Dermis microvascular lymphatic vessel endothelial cell (primary cell): Measurements from ENCODE around the gene PPP2R5A. TPM values are rescaled to one million over a fixed set of nuclear protein-coding genes. Genes with fewer than 3 reads are reported as not detected.

Experiments
- DNase-seq, 2 donors: peaks; one replicate each; pipeline versions ENCODE4 v3.0.0 to v3.0.0-alpha.2; 2010; ENCODE audit warnings: low read depth in 2 of 2
- total RNA-seq: library from RNA; depleted of rRNA; stranded (reverse); fragments of >200 nt; gene quantifications from 2 replicates; pipeline ENCODE4 v1.2.1, GENCODE V29; 2014

Gene PPP2R5A
- 29.5 and 30.6 TPM in 2 replicates for total RNA-seq

GRCh38 chr1:212284744-212285684, at the start of gene PPP2R5A:
TSS of gene PPP2R5A (plus strand) at chr1:212285410. CDS start at chr1:212286111, 701 bp downstream.
- DNase-seq = peak; percentile 98 to 100

- DNase-seq = no peak
These were observed 49.4 kb upstream of the PPP2R5A start for GRCh38 chr1:212235857-212236256.

DNA sequence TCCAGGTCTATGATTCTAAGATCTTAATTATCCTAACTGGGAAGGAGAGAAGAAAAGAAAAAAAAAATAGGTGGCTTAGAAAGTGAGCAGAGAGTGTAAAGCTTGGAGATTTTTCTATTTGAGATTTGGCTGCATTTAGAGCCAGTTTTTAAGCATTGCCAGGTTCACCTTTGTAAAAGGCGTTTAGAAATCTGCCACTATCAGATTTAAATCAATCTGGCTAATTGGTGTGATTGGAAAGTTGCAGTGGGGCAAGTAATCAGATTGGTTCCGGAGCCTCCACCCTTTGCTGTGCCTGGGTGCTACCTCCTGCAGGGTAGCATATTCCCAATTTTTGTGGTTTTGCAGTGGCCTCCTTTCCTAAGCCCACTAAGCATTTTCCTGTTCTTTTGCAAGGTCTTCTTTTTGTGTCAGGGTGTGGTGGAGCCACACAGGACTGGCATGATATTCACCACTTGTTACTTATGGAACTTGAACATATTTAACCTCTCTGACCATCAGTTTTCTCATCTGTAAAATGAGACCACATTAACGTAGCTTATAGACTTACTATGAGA, 48.5 kb upstream of the PPP2R5A start:
- no peak for DNase-seq

DNA sequence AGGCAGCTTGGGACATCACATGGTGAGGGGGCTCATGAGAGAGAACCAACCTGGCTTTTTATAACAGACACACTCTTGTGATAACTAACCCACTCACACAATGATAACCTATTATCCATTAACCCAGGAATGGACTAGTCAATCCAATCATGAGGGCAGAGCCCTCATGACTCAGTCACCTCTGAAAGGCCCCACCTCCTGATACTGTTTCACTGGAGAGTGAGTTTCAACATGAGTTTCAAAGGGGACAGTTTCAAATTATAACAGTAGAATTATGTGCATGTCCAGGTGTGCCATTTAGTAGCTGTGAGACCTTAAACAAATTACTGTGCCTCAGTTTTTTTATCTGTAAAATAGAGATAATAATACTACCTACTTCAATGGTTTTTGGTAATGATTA, 47.6 kb upstream of the PPP2R5A start:
- no peak for DNase-seq

- DNase-seq = no peak
These were observed 46.7 kb upstream of the PPP2R5A start for GRCh38 chr1:212238552-212238951.

- no peak for DNase-seq
These were observed 43.7 kb upstream of the PPP2R5A start for GRCh38 chr1:212241501-212241900.

DNA sequence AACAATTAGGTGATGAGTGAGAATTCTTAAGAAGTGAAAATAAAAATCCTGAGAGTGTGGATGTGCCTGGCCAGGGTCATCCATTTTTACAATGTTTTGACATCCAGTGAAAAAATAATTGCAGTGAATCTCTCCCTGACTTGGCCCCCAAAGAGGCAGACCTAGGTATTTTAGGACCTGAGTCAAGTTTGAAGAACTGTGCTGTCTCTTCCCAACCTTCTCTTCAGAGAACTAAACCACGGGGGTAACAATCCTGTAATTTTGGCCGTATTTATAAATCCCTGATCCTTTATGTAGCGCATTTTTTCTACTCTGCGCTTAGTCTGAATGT, 43.3 kb upstream of the PPP2R5A start:
- DNase-seq = no peak

- peak; percentile 75 to 80 for DNase-seq
These were observed 42.8 kb upstream of the PPP2R5A start for GRCh38 chr1:212242288-212242984.

GRCh38 chr1:212242985-212243308, 42.3 kb upstream of the PPP2R5A start:
- no peak for DNase-seq

DNA sequence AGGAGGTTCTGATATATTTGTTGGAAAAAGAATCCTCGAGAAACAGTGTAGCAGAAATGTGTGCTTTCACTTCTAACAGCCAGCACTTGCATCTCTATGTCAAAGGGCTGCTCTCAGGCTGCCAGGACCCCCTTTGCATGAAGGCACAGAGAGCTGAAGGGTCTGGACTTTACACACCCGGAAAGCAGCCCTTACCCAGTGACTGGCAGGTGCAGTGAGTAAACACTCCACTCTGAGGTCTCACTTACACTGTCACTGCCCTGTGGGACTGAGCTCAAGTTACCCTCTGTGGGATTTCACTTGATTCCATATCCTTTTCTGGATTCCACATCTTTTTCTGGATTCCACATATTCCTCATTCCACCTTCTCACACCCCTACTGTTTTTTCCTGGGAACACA, 40.8 kb upstream of the PPP2R5A start:
- DNase-seq = no peak

DNA sequence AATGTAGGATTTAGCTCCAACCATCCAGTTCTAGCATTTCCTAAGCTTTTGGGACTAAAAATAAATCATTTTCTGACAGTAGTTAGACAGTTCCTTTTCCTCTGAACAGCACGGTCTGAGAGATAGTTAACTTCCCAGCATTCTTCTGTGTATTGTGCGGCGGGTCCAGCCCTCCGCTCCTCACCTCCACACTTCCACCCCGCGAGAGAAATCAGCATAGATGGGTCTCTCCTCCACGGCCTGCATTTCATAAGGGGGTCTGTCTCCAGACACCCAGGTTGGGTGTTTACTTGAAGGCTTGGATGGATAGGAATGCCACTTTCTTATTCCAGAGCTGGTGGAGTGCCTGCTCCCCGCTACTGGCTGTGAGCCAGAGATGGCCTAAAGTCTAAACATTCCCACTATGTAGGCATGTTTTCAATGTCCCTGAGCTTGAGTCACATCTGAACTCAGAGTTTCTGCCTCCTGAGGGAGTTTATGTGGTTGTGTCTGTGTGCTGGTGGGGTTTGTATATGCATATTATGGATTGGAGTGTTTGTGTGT, 38.0 kb upstream of the PPP2R5A start:
- peak in 1 of 2 donors; percentile 76 for DNase-seq

DNA sequence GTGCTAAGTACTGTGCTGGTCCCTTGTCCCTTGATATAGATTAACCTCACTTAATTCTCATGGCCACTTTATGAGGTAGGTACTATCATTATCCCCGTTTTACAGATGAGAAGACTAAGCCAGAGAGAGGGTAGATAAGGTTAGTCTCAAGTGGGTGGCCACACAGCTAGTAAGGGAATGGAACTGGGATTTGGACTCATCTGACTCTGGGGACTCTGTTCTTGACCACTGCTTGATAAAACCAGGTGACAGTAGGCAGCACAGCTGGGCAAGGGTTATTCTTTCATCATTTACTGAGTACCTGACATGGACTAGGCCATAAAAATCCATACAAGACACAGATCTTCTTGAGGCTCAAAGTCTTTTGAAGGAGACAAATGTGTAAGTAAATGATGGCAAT, 37.2 kb upstream of the PPP2R5A start:
- DNase-seq = no peak

- DNase-seq = peak in 1 of 2 donors; percentile 40
These were observed 30.3 kb upstream of the PPP2R5A start for GRCh38 chr1:212254853-212255363.

- no peak for DNase-seq
These were observed 29.4 kb upstream of the PPP2R5A start for GRCh38 chr1:212255705-212256307.

- DNase-seq = no peak
These were observed 28.8 kb upstream of the PPP2R5A start for GRCh38 chr1:212256369-212256768.

DNA sequence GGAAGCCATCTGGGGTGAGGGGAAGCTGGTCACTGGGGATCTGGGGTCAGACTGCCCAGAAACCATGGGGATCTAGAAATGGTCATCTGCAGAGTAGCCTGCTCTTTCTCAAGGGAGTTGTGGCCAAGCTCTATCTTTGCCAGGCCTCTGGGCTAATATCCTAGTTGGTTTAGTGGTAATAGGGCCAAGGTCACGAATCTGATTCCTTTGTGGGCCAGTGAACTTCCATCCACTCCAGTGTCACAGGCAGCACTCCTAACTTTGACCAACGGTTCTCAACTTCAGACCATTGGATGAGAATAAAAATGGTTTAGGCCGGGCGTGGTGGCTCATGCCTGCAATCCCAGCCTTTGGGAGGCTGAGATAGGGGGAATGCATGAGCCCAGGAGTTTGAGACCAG, 28.1 kb upstream of the PPP2R5A start:
- DNase-seq = no peak

DNA sequence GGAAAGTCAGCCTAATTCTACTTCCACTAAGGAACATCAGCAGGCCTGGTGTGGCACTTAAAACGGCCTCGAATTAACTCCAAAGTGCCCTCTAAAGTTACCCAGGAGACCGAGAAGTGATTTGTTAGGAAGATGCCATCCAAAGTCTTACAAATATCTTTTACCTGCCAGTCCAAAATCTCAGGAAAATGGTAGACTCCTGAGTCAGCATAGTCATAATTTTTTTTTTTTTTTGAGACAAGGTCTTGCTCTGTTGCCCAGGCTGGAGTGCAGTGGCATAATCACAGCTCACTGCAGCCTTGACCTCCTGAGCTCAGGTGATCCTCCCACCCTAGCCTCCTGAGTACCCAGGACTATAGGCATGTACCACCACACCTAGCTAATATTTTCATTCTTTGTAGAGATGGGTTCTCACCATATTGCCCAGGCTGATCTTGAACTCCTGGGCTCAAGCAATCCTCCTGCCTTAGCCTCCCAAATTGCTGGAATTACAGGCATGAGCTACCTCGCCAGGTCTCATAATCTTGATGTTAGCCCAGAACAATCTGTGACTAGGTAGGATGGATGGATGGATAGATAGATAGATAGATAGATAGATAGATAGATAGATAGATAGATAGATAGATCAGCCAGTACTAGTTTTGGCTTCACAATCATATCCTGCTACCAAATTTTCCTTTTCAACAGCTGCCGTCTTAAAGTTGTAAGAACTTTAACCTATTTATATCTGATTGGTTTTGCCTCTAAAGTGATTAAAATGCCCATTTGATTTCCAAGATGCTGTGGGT, 25.3 kb upstream of the PPP2R5A start:
- DNase-seq = no peak

DNA sequence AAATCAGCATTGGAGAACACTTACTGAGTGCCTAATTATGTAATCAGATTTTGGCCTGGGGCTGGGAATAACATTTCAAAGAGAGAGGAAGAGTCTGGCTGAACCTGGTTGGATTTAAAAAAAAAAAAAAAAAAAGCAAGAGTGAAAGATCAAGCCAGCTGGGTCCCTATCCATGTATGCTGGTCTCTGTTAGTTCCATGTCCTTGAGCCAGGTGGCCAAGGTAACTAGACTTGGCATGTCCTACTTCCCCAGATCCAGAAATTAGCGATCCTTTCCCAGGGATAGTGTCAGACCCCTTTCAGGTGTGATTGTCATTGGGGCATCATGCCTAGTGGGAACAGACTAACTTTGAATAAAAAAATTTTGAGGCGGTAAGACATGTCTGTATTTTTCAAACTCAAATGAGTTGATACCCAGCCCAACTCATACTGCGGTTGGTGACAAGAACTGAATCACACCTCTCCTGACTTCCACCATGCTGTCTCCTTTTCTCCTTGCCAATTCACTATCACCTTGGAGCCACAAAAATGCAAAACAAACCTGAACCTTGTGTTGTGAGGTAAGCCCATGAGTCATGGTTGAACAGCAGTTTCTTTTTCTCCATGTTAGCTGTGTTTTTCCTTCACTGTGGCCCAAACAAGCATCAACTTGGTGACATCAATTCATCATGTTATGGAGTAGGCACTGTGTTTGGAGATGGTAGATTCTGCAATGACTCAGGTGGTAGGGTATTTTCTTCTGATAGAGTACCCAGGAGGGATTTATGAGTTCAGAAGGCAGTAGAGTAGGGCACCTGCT, 24.5 kb upstream of the PPP2R5A start:
- DNase-seq = no peak

- DNase-seq = no peak
These were observed 23.8 kb upstream of the PPP2R5A start for GRCh38 chr1:212261361-212261929.

DNA sequence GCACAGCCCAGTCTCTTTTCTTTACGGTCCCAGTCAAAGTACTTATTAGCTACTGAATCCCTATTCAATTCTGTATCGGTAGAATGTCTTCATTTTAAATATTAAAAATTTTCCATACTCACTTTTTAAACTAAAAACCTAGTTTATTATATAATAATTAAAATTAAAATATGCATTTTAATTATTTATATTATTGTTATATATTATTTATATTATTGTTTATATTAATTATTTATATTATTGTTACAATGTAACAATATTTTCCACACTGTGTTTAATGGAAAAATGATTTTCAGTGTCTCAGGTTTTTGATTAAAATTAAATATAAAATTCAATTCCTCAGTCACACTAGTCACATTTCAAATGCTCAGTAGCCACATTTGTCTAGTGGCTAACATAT, 18.2 kb upstream of the PPP2R5A start:
- no peak for DNase-seq
